ENCODE measurements around the gene ANTXR1.

Gene ANTXR1

DNA sequence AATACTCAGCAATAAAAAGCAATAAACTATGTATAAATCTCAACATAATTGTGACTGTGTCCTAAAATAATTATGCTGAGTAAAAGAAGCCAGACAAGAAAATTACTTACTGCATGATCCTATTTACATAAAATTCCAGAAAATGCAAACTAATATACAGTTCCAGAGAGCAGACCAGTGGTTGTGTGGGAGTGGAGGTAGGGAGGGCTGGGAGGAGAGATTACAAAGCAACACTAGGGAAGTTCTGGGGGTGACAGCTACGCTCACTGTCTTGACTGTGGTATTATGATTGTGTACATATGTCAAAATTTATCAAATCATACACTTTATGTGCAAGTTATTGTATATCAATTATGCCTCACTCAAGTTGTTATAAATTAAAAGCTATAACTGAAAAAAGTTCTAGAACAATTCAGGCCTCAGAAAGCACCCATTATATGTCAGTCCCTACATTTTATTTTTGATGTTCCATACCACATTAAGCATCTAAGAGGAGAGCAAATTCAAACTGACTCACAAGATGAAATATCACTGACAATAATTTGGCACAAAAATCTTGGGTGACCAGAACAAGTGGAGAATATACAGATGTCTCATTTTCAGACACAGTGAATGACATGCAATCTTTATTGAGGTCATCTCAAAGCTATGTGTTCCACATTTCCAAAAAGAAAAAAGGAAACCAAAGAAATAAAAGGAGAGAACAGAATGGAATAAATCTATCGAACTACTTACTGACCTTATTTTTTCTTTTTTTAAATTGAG, 85.1 kb downstream of the ANTXR1 start:
- no peak for TF ChIP-seq EZH2phosphoT487 (IDR thresholded peaks at IDR 0.05; ENCODE audit: low read depth)
- no peak for TF ChIP-seq CTCF (IDR thresholded peaks at IDR 0.05; ENCODE audit: low read depth, low read length)
- H3K27me3 ChIP-seq (ENCODE audit: low read depth, low read length): peaks cover 20% of the 10 kb centered on the region
- no peak overlapping the region for H3K4me2 ChIP-seq (ENCODE audit: low read length)
- H3K4me1 ChIP-seq (ENCODE audit: low read length): no peaks in the 10 kb centered on the region
- H3K9me3 ChIP-seq (ENCODE audit: insufficient read depth, low read length): no peaks in the 10 kb centered on the region
- no peaks in the 10 kb centered on the region for H3K79me2 ChIP-seq (ENCODE audit: low read length)
- no peaks in the 10 kb centered on the region for H3K36me3 ChIP-seq (replicated peaks; ENCODE audit: low read depth, low read length)
- H3K4me3 ChIP-seq (ENCODE audit: low read length): no peak overlapping the region
- H3K27ac ChIP-seq (ENCODE audit: low read length): no peak overlapping the region
- H3K9ac ChIP-seq (ENCODE audit: low read length): no peak overlapping the region
- no peak overlapping the region for H2AFZ ChIP-seq (ENCODE audit: low read depth, low read length)
- no peaks in the 10 kb centered on the region for H4K20me1 ChIP-seq (ENCODE audit: insufficient read depth, low read length)

GRCh38 chr2:69099541-69099940, 86.6 kb downstream of the ANTXR1 start:
- no peak overlapping the region for H3K9ac ChIP-seq (ENCODE audit: low read length)
- H3K9me3 ChIP-seq (ENCODE audit: insufficient read depth, low read length): no peaks in the 10 kb centered on the region
- H3K4me3 ChIP-seq (ENCODE audit: low read length): no peak overlapping the region
- H4K20me1 ChIP-seq (ENCODE audit: insufficient read depth, low read length): no peaks in the 10 kb centered on the region
- H3K27ac ChIP-seq (ENCODE audit: low read length): no peak overlapping the region
- H3K4me1 ChIP-seq (ENCODE audit: low read length): no peaks in the 10 kb centered on the region
- no peaks in the 10 kb centered on the region for H3K36me3 ChIP-seq (replicated peaks; ENCODE audit: low read depth, low read length)
- no peak for TF ChIP-seq EZH2phosphoT487 (IDR thresholded peaks at IDR 0.05; ENCODE audit: low read depth)
- TF ChIP-seq CTCF (IDR thresholded peaks at IDR 0.05; ENCODE audit: low read depth, low read length): no peak
- H3K79me2 ChIP-seq (ENCODE audit: low read length): no peaks in the 10 kb centered on the region
- peaks cover 22% of the 10 kb centered on the region for H3K27me3 ChIP-seq (ENCODE audit: low read depth, low read length)
- no peak overlapping the region for H3K4me2 ChIP-seq (ENCODE audit: low read length)
- H2AFZ ChIP-seq (ENCODE audit: low read depth, low read length): no peak overlapping the region

GRCh38 chr2:69100220-69100723, 87.3 kb downstream of the ANTXR1 start:
- no peak overlapping the region for H3K4me2 ChIP-seq (ENCODE audit: low read length)

More at GRCh38 chr2:69100220-69100723, 87.3 kb downstream of the ANTXR1 start:
- Histone ChIP-seq H3K27me3 (ENCODE audit: low read depth, low read length) (peaks cover 19% of the 10 kb centered on the region), H3K9ac (ENCODE audit: low read length) (no peak overlapping the region), H3K27ac (ENCODE audit: low read length) (no peak overlapping the region), H3K4me3 (ENCODE audit: low read length) (no peak overlapping the region), H3K36me3 (replicated peaks; ENCODE audit: low read depth, low read length) (no peaks in the 10 kb centered on the region), H3K79me2 (ENCODE audit: low read length) (no peaks in the 10 kb centered on the region), H3K9me3 (ENCODE audit: insufficient read depth, low read length) (no peaks in the 10 kb centered on the region), H4K20me1 (ENCODE audit: insufficient read depth, low read length) (no peaks in the 10 kb centered on the region), H3K4me1 (ENCODE audit: low read length) (no peaks in the 10 kb centered on the region), H2AFZ (ENCODE audit: low read depth, low read length) (no peak overlapping the region)
- TF ChIP-seq EZH2phosphoT487 (IDR thresholded peaks at IDR 0.05; ENCODE audit: low read depth) (no peak), CTCF (IDR thresholded peaks at IDR 0.05; ENCODE audit: low read depth, low read length) (no peak)
